Smooth muscle cell of the brain vasculature (primary cell): ENCODE measurements around the gene ZFR.

ENCODE experiments used
- DNase-seq: peaks from one replicate; pipeline ENCODE4 v3.0.0-alpha.2; 2012; ENCODE audit warnings: low read depth, low spot score

ZFR gene

DNA sequence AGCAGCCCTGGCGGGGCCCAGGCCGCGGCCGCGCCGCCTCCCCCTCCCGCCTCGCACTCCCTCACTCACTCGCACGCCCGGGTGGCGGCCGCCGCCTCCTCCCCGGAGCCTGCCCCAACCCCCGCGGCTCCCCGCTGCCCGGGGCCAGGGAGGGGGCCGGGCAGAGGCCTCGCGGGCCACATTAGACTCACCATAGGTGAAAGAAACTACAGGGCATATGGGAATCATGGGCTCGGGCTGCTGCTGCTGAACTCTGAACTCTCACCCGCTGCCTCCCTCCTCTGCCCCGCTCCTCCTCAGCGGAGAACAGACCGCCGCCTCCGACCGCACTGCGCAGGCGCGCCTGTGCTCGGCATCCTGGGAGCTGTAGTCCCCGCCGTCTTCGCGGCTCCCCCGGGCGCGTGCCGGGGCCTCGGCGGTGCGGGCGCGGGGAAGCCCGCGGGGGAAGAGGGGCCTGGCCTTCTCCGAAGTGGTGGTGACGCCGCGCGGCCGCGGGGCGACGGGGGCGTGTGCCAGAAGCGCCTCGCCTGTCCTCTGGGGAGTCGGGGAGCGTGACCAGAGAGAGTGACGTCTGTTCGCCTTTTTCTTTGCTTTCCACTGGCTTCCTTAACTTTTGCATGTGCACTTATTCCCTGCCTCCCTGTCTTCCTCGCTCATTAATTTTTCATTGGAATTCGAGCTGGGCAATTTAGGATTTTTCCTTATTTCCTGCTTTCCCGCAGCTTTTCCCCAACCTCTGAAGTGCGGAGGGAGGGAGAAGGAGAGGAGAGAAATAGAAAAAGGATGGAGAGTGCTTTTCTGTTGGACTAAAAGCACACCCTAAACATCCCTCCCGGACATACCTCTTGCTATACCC lies at the start of gene ZFR:
Gene ZFR (minus strand): TSS at position 310 of the 856 bp plus-strand sequence. CDS start 82 bp downstream, at position 228.
- peak; percentile 69 for DNase-seq

DNA sequence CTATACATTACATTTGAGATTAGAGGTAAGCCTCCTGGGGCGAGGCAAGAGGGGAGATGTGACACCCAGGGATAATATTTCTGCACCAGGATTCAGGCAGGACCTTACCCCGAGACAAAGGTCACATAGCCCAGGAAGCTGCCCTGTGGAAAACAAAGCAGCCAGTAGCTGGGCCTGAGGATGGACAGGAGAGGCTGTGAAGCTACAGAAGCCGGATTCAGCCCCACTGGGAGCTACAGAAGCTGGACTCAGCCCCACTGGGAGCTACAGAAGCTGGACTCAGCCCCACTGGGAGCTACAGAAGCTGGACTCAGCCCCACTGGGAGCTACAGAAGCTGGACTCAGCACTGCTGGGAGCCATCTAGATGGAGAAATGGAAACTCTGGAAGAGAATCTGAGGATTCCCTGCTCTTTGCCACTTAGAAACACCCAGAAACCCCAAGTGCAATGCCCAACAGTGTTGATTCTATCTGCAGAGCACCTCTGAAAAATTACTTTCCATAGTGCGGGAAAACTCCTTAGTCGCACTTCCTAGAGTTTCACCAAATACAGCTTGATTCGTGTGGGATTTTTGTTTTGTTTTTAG lies 46.5 kb upstream of the ZFR start:
- DNase-seq = no peak

DNA sequence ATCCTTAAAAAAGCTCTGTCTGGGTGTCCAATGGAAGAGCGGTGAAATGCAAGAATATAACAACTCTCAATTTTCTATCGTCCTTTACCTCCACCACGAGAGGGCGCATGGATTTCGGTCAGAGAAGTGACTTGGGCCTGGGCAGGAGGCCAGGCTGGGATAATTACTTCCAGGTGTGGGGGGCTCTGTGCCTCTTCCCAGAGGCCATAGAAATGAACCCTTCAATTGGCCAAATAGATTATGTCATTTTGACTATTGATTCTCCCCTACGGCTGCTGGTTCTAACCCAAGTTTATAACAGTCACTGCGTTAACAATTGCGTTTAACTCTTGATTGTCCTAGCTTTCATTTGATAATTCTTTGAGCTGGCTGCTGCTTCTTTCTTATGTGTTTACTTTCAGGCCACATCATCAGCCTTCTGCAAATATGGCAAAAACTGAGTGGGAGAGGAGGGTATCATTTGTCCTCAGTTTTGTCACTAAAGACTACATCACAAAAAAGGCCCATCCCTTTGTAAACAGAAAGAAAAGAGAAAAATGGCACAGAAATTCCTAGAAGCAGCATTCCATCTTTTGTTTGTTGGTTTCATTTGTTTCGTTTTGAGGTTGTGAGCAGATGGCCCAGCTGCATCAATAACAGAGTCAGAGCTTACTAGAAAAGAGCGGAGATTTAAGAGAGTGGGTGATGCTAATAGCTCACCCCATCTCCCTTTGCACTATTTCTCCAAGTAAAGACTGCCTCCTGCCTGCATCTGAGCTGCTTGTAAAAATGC lies 45.4 kb upstream of the ZFR start:
- peak; percentile 92 for DNase-seq

DNA sequence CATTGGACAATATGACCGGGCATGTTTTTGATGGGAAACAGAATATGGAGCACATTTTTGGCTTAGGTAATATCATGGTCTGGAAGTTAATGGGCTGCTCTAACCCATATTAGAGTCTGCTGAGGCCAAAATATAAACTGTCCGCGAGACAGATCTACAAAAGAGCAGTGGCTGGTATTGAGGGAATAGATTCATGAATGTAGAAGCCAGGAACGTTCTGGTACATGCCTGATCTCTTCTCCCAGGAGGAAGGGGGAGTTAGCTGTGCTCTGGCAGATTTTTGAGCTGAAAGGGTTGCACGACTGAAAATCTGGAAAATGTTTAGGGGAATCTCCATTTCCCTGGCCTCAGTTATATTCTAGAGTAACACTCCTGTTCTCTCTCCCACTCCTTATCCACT lies 42.9 kb upstream of the ZFR start:
- DNase-seq = no peak

GRCh38 chr5:32487008-32487407 lies 42.5 kb upstream of the ZFR start:
- no peak for DNase-seq

- no peak for DNase-seq
Observed at GRCh38 chr5:32482193-32482592, 37.7 kb upstream of the ZFR start.

GRCh38 chr5:32479096-32479495 lies 34.6 kb upstream of the ZFR start:
- no peak for DNase-seq

DNA sequence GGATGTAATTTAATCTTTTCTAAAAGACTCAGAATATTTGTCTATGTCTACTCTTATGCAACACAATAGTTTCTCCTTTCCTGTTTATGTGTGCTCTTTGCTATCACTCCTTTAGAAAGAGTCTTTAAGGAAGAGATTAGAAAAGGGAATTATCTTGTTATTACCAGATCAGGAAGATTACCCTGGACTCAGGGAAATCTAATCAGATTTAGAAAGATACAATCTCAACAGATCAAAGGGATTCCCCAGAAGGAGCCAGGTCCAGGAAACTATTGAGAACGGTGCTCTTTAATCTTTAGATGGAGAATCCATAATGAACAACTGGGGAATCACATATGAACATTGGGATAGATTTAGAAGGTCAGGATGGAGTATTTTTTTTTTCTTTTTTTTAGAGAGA lies 32.4 kb upstream of the ZFR start:
- no peak for DNase-seq

DNA sequence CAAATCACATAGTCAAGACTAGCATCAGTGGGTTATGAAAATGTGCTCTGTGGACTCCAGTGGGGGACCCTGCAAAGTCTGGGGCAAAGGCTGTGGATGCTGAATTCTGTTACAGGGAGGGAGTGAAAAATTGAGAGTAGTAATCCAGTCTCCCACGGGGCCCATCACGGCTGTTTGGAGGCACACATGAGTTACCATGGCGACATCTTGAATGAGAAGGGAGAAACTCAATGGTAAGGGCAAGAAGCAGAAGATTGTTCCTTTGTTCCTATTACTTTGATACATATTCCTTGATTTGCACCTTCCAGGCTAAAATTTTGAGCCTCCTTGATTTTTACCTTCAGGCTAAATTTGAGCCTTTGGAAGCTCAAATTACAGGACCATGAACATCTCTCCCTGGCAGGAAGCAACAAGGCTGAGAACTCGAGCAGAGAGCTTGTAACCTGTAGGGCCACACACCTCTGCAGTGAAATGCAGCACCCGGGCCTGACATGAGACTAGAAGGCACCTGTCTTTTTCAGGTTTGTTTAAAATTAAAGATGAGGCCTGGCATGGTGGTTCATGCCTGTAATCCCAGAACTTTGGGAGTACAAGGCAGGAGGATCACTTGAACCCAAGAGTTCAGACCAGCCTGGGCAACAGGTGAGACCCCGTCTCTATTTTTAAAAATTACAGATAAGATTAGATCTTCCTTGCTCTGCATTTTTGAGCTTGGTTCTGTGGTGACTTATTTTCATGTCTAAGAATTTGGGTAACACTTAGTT lies 31.0 kb upstream of the ZFR start:
- DNase-seq = no peak

GRCh38 chr5:32474209-32474854 lies 29.8 kb upstream of the ZFR start:
- no peak for DNase-seq

- DNase-seq = no peak
Observed at GRCh38 chr5:32473072-32473471, 28.5 kb upstream of the ZFR start.

- DNase-seq = no peak
Observed at GRCh38 chr5:32471784-32472183, 27.2 kb upstream of the ZFR start.

- DNase-seq = no peak
Observed at GRCh38 chr5:32465076-32465475, 20.5 kb upstream of the ZFR start.

GRCh38 chr5:32462618-32463017 lies 18.1 kb upstream of the ZFR start:
- no peak for DNase-seq

- no peak for DNase-seq
Observed at GRCh38 chr5:32461441-32462120, 17.0 kb upstream of the ZFR start.

- no peak for DNase-seq
Observed at GRCh38 chr5:32460702-32461101, 16.2 kb upstream of the ZFR start.

GRCh38 chr5:32458880-32459495 lies 14.4 kb upstream of the ZFR start:
- no peak for DNase-seq

DNA sequence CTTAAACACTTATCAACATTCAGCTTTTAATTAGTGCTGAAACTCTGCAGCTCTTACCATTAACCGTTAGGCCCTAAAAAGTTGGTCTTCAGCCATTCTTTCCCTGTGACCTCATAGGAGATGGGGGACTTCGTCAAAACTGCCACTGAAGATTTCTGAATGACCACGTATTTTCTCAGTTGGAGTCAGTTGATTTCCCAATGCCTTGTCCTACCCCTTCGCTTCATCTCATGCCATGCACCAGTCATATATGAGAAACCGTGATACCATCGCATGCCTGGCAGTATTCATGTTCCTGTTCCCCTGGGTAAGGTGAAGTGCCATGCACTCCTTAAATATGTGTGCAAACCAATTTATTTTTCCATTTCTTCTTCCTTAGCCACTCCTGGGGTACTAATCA lies 10.8 kb upstream of the ZFR start:
- DNase-seq = no peak

DNA sequence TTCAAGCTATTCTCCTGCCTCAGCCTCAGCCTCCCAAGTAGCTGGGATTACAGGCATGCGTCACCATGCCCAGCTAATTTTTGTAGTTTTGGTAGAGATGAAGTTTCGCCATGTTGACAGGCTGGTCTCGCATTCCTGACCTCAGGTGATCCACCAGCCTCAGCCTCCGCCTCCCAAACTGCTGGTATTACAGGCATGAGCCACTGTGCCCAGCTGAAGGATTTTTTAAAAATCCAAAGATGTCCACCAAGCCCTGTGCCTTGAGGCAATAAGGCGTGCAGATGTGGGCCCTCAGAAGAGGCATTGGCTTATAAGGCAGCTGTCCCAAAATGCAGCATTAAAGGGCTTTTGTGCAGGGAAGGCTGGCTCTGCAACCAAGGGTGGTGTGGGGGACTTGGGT lies 10.3 kb upstream of the ZFR start:
- no peak for DNase-seq

- DNase-seq = no peak
Observed at GRCh38 chr5:32453916-32454315, 9.4 kb upstream of the ZFR start.
